Skeletal muscle tissue (tissue), 4 donors: ENCODE measurements around the gene ZNF48. TPM values are rescaled to one million over a fixed set of nuclear protein-coding genes. Genes with fewer than 3 reads are reported as not detected.

ENCODE experiments used
- H3K27ac ChIP-seq: one replicate; pipeline ENCODE4 v1.7.0; 2013; ENCODE audit warnings: mild to moderate bottlenecking, low read depth, low read length, inconsistent platforms
- H3K27me3 ChIP-seq, 3 donors: one replicate each; pipeline ENCODE4 v1.7.0; 2013; ENCODE audit warnings: low read length in 3 of 3; ENCODE audit not compliant: control insufficient read depth in 3 of 3, insufficient read depth in 3 of 3
- H3K36me3 ChIP-seq, 3 donors: one replicate each; pipeline ENCODE4 v1.7.0; 2013; ENCODE audit warnings: low read length in 3 of 3; ENCODE audit not compliant: control insufficient read depth in 3 of 3, insufficient read depth in 3 of 3
- H3K4me1 ChIP-seq, 3 donors: one replicate each; pipeline ENCODE4 v1.7.0; 2013; ENCODE audit warnings: low read length in 3 of 3, mild to moderate bottlenecking in 3 of 3; ENCODE audit not compliant: control insufficient read depth in 3 of 3, insufficient read depth in 3 of 3
- H3K4me3 ChIP-seq, 3 donors: one replicate each; pipeline ENCODE4 v1.7.0; 2013; ENCODE audit warnings: low read length in 3 of 3
- H3K9ac ChIP-seq, 3 donors: one replicate each; pipeline ENCODE4 v1.7.0; 2013; ENCODE audit warnings: low read length in 3 of 3, mild to moderate bottlenecking in 3 of 3, moderate library complexity in 2 of 3, low read depth in 1 of 3
- H3K9me3 ChIP-seq, 3 donors: one replicate each; pipeline ENCODE4 v1.7.0; 2013; ENCODE audit warnings: low read length in 3 of 3; ENCODE audit not compliant: control insufficient read depth in 3 of 3
- total RNA-seq: library from RNA; depleted of rRNA; stranded (reverse); fragments of >200 nt; gene quantifications from one replicate; pipeline ENCODE4 v1.2.3, GENCODE V29; 2014
- donor health status: Osteomylitis.

The ZNF48 gene
- total RNA-seq, 1 donor from 2014 or later, result 6.3 TPM

DNA sequence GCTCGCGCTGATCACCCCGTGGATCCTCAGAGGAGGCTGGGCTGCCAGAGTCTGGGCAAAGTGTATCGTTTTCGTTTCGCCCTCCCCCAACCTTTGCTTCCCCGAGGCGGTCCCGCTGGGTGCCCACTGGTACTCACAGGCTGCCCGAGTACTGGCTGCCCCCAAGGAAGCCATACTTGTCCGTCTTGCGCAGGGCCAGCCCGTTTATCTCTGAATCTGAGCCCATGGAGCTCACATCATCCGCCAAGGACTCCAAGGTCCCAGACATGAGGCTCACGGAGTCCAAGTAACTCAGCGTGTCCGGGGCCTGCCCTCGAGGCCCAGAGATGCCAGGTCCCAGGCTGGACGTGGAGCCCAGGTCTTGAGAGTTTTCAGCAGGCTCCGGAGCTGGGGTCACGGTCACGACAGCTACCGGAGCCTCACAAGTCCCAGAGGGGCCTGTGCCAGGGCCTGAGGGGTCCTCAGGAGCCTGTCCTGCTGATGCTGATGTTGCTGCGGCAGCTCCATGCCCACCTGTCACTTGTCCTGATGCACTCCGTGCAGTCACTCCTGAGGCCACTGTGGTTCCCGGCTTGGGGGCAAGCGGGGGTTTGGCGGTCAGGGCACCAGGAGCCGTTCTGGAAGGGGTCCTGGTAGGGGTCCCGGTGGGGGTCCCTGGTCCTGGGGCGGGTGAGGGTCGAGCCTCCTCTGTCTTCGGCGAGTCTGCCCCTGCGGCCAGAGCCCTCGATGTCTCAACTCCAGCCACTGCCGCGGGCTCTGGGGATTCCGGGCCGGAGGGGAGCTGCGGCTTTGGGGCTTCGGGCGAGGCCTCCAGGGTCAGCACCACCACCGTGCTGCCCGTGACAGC is 25.9 kb upstream of the ZNF48 start:
- H3K36me3 ChIP-seq, result peaks cover 10 to 13% (median 11%) of the 10 kb centered on the region in 3 donors
- peak overlapping the region; percentile 85 to 93 (median 88) for H3K4me3 ChIP-seq
- H3K9me3 ChIP-seq, result no peaks in the 10 kb centered on the region
- H3K4me1 ChIP-seq, result peaks cover 45 to 68% (median 48%) of the 10 kb centered on the region in 3 donors
- no peaks in the 10 kb centered on the region for H3K27me3 ChIP-seq
- peak overlapping the region; percentile 85 to 91 (median 89) for H3K9ac ChIP-seq
- H3K27ac ChIP-seq, result peak overlapping the region; percentile 69

DNA sequence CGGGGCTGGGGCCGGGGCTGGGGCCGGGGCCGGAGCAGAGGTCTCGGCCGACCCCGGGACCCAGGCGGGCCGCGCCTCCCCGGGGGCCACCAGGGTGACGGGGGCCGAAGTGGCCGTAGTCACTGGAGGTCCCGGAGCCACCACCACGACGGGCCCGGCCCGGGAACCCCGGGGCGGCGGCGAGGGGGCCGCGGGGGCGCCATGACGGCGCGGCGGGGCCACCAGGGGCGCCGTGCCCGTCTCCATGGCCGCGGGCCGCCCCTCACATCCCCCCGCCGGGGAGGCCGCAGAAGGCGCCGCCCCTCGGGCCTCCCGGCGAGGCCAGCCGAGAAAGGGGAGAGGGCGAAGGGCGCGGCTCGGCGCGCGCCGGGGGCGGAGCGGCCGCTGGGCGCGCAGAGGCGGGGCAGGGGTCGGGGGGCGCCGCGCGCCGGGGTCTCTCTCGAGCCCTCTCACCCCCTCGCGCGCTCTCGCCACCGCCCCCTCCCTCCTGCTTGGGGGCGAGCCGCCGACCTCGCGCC is 25.2 kb upstream of the ZNF48 start:
- H3K4me3 ChIP-seq, result peak overlapping the region; percentile 85 to 93 (median 88)
- H3K4me1 ChIP-seq, result peaks cover 44 to 66% (median 51%) of the 10 kb centered on the region in 3 donors
- peak overlapping the region in 2 of 3 donors; percentile 89 to 91 for H3K9ac ChIP-seq

GRCh38 chr16:30370456-30371247 is 24.6 kb upstream of the ZNF48 start, which contains the start of gene TBC1D10B:
Gene TBC1D10B (minus strand): TSS chr16:30370494. CDS start chr16:30370183, 311 bp downstream.
- peak within 1 kb of the TSS; percentile 88 to 91 (median 89) for H3K9ac ChIP-seq
- H3K36me3 ChIP-seq, result peaks cover under 1 to 5% (median under 1%) of the 10 kb centered on the region in 3 donors
- H3K27me3 ChIP-seq, result no peaks in the 10 kb centered on the region
- no peaks in the 10 kb centered on the region for H3K9me3 ChIP-seq
- H3K4me1 ChIP-seq, result peaks cover 38 to 60% (median 48%) of the 10 kb centered on the region in 3 donors
- peak within 1 kb of the TSS; percentile 100 for H3K27ac ChIP-seq
- H3K4me3 ChIP-seq, result peak within 1 kb of the TSS; percentile 85 to 93 (median 88)

More for the DNA sequence above, 25.2 kb upstream of the ZNF48 start:
- Histone ChIP-seq H3K27me3 (no peaks in the 10 kb centered on the region), H3K27ac (peak overlapping the region; percentile 100), H3K36me3 (peaks cover 5 to 6% (median 6%) of the 10 kb centered on the region in 3 donors), H3K9me3 (no peaks in the 10 kb centered on the region)

DNA sequence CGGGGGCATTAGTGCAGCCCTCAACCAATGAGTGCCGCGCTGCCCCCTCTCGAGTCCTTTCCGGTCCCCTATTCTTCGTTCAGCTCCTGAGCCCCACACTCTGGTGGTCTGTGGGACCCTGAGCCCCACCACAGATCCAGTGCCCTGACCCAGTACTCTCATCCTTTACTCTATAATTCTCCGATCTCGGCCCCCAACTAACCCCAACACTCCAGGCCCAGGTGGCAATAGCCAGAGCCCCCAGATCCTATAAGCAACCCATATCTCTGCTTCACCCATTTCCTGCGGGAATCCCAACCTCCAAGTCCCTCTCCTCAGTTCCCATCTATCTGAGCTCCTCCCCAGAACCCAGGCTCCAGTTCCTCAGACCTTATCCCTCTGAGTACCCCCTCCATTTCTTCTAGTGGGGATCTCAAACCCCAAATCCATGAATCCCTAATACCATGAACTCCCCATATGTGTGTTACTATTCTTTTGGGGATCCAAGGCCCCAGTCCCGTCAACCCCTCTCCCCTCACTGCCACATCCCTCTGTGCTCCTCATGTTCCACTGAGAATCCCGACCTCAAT is 23.9 kb upstream of the ZNF48 start:
- peaks cover 7% of the 10 kb centered on the region in 3 donors for H3K36me3 ChIP-seq
- H3K9me3 ChIP-seq, result no peaks in the 10 kb centered on the region
- H3K4me1 ChIP-seq, result peaks cover 38 to 64% (median 48%) of the 10 kb centered on the region in 3 donors
- peak overlapping the region; percentile 73 to 80 (median 76) for H3K4me3 ChIP-seq
- peak overlapping the region; percentile 83 to 88 (median 87) for H3K9ac ChIP-seq
- H3K27ac ChIP-seq, result peak overlapping the region; percentile 100
- H3K27me3 ChIP-seq, result no peaks in the 10 kb centered on the region

- Histone ChIP-seq H3K36me3 (peaks cover 10 to 11% (median 11%) of the 10 kb centered on the region in 3 donors), H3K4me1 (peaks cover 38 to 62% (median 43%) of the 10 kb centered on the region in 3 donors), H3K9me3 (no peaks in the 10 kb centered on the region), H3K9ac (peak overlapping the region; percentile 83 to 88 (median 87)), H3K27ac (peak overlapping the region; percentile 100), H3K27me3 (no peaks in the 10 kb centered on the region), H3K4me3 (peak overlapping the region; percentile 73 to 80 (median 76))
These were observed 23.0 kb upstream of the ZNF48 start for GRCh38 chr16:30372038-30372712.

DNA sequence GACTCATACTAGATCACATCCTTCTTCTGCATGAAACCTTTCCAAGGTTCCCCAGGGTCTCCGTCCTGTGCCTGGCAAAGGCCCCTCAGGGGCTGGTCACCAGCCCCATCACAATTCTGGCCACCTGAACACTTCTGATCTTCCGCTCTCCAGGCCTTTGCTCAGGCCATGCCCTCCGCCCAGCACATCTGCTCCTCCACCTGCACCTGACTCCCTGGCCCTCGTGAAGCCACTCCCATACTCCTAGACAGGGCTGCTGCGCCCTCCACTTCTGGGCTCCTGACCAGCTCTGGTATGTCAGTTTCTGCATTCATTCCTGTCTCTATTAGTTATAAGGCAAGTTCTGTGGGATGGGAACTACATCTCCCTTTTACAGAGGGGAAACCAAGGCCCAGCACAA is 22.5 kb upstream of the ZNF48 start:
- H3K27me3 ChIP-seq, result no peaks in the 10 kb centered on the region
- peak overlapping the region; percentile 100 for H3K27ac ChIP-seq
- no peaks in the 10 kb centered on the region for H3K9me3 ChIP-seq
- peak overlapping the region; percentile 45 to 87 (median 60) for H3K9ac ChIP-seq
- peaks cover 35 to 60% (median 40%) of the 10 kb centered on the region in 3 donors for H3K4me1 ChIP-seq
- H3K36me3 ChIP-seq, result peaks cover 10 to 13% (median 11%) of the 10 kb centered on the region in 3 donors
- H3K4me3 ChIP-seq, result peak overlapping the region; percentile 33 to 73 (median 47)

- Histone ChIP-seq H3K9ac (peak within 1 kb of the TSS; percentile 78 to 89 (median 81)), H3K4me3 (peak within 1 kb of the TSS; percentile 58 to 88 (median 78)), H3K27me3 (no peaks in the 10 kb centered on the region), H3K27ac (peak within 1 kb of the TSS; percentile 100), H3K36me3 (peaks cover 10 to 16% (median 11%) of the 10 kb centered on the region in 3 donors), H3K4me1 (peaks cover 28 to 55% (median 34%) of the 10 kb centered on the region in 3 donors), H3K9me3 (no peaks in the 10 kb centered on the region)
These were observed 20.7 kb upstream of the ZNF48 start, which contains the start of gene MYL11 for GRCh38 chr16:30374538-30374937. Gene MYL11 (plus strand): TSS chr16:30374802. CDS start chr16:30374858, 56 bp downstream.

- Histone ChIP-seq H3K27ac (peak overlapping the region; percentile 100), H3K27me3 (no peaks in the 10 kb centered on the region), H3K9ac (peak overlapping the region; percentile 78 to 89 (median 81)), H3K36me3 (peaks cover 10 to 16% (median 11%) of the 10 kb centered on the region in 3 donors), H3K4me1 (peaks cover 28 to 55% (median 34%) of the 10 kb centered on the region in 3 donors), H3K9me3 (no peaks in the 10 kb centered on the region), H3K4me3 (peak overlapping the region; percentile 58 to 88 (median 78))
These were observed 19.4 kb upstream of the ZNF48 start for GRCh38 chr16:30375864-30376263.
